GM10847 (cell line): ENCODE results near the gene MIX23.

Source experiments
- POLR2A ChIP-seq: IDR thresholded peaks from 2 replicates; pipeline ENCODE4 v1.6.1; 2011; ENCODE audit not compliant: insufficient read length; ENCODE audit errors: extremely low read depth

The MIX23 gene

GRCh38 chr3:122382888-122383666, at the start of gene MIX23:
Gene MIX23, minus strand, starts transcription at chr3:122383231. Its CDS starts 7 bp downstream, at chr3:122383224.
- peak; percentile 41 for TF ChIP-seq POLR2A

DNA sequence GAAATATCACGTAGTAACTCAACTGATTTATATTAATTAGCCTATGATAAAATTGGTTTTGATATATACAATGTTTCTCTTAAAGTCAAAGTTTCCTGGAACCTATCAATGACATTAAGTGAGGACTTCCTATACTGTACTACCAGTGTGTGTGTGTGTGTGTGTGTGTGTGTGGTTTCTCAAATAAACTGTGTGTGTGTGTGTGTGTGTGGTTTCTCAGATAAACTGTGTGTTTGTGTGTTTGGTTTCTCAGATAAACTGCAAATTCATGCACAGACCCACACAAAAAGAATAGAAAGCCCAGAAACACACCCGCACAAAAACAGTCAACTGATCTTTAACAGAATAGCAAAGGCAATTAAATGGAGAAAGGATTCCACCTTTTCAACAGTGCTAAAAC, 47.3 kb upstream of the MIX23 start:
- no peak for TF ChIP-seq POLR2A

DNA sequence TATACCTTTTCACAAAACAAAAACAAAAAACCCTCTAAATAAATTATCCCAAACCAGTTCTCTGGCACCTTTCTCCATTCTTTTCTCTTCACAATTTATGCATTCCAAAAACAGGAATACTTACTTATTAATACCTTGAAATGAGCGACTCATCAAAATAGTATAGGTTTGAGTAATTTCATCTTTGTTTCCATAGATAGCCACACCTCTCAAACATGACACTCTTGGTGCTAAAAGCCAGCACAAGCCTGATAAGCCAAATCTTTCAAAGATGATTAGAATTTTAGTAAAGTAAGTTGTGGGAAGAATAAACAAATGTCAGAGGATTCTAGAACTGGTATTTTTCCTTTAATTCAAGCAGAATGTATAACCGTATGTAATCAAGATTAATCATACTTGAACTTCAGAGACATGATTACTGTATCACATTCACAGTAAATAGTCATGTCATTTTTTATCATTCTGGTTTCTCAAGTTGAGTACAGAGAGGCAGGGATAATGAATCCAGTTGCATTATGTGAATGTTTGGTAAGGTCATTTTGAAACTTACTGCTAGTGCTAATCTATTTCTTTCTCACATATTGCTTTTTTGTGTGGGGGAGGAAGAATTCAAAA, 44.9 kb upstream of the MIX23 start:
- no peak for TF ChIP-seq POLR2A

GRCh38 chr3:122421836-122422235, 38.8 kb upstream of the MIX23 start:
- no peak for TF ChIP-seq POLR2A

DNA sequence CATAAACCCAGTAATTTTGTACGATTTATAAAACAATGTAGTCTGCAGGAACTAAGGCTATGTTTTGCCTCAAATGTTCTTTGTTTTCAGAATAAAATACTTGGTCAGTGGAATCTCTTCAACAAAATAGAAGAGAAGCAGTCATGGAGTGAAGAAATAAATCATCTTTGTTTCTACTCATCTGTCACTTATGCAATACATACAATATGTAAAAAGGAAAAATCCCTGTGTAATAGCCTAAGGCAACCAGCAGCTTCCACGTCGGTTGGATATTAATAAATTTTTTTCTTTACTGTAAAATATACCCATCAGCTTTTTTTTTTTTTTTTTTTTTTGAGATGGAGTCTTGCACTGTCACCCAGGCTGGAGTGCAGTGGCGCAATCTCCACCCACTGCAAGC, 38.1 kb upstream of the MIX23 start:
- no peak for TF ChIP-seq POLR2A

DNA sequence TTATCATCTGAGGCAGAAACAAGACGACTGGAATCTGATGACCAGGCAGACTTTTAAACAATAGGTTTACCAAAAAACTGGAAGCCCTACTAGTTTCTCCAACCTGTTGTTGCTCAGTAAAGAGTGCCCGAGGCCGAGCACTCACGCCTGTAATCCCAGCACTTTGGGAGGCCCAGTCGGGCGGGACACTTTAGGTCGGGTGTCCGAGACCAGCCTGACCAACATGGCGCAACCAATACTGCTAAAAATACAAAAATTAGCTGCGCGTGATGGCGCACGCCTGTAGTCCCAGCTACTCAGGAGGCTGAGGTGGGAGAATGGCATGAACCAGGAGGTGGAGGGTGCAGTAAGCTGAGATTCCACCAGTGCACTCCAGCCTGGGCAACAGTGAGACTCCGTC, 33.9 kb upstream of the MIX23 start:
- no peak for TF ChIP-seq POLR2A

GRCh38 chr3:122415762-122416654, 33.0 kb upstream of the MIX23 start, which contains the start of gene WDR5B:
Gene WDR5B, minus strand, starts transcription at chr3:122416062. Its CDS starts 534 bp downstream, at chr3:122415528.
- peak; percentile 71 for TF ChIP-seq POLR2A

DNA sequence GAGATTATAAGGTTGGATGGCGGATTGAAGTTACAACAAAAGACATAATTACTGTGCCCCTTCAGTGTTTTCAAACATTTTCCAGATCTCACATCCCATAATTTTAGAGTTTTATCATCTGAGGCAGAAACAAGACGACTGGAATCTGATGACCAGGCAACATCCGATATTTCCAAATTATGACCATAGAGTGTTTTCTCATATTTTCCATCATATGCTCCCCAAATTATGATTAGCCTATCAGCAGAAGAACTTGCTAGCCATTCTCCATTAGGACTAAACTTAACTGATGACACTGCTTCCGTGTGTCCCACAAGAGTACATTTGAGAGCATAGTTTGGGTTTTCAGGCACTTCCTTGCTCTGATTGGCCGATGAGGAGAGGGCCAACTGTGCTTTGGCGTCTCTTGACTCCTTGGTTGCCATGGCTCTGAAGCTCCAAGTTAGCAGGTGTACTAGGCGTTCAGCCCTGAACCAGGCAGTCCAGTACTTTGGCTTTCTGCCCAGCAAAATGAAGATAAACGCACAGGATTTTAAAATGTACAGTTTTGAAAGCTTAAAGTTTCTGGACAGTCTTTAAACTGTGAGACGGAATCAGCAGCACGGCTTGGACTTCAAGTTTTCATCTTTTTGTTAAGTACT, 32.2 kb upstream of the MIX23 start:
- no peak for TF ChIP-seq POLR2A

- TF ChIP-seq POLR2A, result no peak
These were observed 31.4 kb upstream of the MIX23 start for GRCh38 chr3:122414391-122414790.

GRCh38 chr3:122410639-122411038, 27.6 kb upstream of the MIX23 start:
- no peak for TF ChIP-seq POLR2A

DNA sequence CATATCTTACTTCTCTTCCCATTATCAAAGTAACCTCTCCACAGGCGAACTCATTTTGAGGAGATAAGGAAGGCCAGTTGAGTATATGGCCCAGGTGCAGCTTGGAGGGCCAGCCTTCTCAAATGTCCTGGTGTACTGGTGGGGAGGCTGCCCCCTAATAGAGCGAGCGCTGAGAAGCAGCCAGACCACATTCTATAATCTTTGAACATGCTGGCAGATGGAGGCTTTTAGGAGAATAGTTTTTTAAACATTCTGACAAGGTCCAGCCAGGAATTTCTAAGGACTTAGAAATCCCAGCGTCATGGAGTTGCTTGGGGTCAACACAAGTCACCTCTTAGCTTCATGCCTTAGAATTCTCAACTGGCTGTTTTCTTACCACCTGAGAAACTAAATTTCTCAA, 27.1 kb upstream of the MIX23 start:
- no peak for TF ChIP-seq POLR2A

GRCh38 chr3:122409446-122409845, 26.4 kb upstream of the MIX23 start:
- no peak for TF ChIP-seq POLR2A

GRCh38 chr3:122407946-122408345, 24.9 kb upstream of the MIX23 start:
- TF ChIP-seq POLR2A, result no peak

- no peak for TF ChIP-seq POLR2A
These were observed 23.2 kb upstream of the MIX23 start for GRCh38 chr3:122406198-122406597.

GRCh38 chr3:122405015-122405414, 22.0 kb upstream of the MIX23 start:
- no peak for TF ChIP-seq POLR2A

GRCh38 chr3:122403489-122403888, 20.5 kb upstream of the MIX23 start:
- no peak for TF ChIP-seq POLR2A

DNA sequence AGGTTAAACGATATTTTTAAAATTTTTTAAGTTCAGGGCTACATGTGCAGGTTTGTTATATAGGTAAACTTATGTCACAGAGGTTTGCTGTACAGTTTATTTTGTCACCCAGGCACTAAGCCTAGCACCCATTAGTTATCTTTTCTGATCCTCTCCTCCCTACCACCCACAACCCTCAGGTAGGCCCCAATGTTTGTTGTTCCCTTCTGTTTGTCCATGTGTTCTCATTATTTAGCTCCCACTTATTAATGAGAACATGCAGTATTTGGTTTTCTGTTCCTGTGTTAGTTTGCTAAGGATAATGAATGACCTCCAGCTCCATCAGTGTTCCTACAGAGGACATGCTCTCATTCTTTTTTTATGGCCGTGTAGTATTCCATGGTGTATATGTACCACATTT, 15.9 kb upstream of the MIX23 start:
- TF ChIP-seq POLR2A, result no peak
